Measurements from ENCODE around the gene GNAQ. TPM values are rescaled to one million over a fixed set of nuclear protein-coding genes. Genes with fewer than 3 reads are reported as not detected.

The GNAQ gene
- total and polyA plus RNA-seq, 12 donors, result 5.4 to 19.8 (median 13.2) TPM

DNA sequence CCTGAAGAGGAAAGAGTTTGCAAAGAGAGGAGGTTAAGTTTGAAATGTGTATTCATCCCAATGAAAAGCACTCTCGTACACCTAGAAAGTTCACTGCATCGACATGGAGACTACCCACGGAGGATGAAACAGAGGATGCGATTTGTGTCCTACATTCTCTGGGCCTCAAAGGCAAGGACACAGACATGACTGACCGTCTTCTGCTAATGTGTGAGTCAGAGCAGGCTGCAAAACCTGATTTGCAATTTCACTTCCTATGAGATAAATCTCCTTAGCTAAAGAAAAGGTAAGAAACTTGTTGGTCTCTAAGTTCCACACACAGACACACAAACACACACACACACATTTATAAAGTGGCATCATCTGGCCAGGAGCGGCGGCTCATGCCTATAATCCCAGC is 98.6 kb downstream of the GNAQ start:
- intact Hi-C loops (cut with DNase I), result no loop called here
- Histone ChIP-seq H3K27me3 (no peaks in the 10 kb centered on the region), H3K4me3 (no peak overlapping the region), H3K9me3 (no peaks in the 10 kb centered on the region), H3K36me3 (no peaks in the 10 kb centered on the region), H3K4me1 (peaks cover 0 to 46% (median 0%) of the 10 kb centered on the region in 9 donors), H3K27ac (peak overlapping the region in 1 of 10 donors; percentile 13)
- ATAC-seq (no peak), DNase-seq (no peak)
- TF ChIP-seq, protein P1, sequence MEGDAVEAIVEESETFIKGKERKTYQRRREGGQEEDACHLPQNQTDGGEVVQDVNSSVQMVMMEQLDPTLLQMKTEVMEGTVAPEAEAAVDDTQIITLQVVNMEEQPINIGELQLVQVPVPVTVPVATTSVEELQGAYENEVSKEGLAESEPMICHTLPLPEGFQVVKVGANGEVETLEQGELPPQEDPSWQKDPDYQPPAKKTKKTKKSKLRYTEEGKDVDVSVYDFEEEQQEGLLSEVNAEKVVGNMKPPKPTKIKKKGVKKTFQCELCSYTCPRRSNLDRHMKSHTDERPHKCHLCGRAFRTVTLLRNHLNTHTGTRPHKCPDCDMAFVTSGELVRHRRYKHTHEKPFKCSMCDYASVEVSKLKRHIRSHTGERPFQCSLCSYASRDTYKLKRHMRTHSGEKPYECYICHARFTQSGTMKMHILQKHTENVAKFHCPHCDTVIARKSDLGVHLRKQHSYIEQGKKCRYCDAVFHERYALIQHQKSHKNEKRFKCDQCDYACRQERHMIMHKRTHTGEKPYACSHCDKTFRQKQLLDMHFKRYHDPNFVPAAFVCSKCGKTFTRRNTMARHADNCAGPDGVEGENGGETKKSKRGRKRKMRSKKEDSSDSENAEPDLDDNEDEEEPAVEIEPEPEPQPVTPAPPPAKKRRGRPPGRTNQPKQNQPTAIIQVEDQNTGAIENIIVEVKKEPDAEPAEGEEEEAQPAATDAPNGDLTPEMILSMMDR (IDR thresholded peaks at IDR 0.05), result no peak
- WGBS, 2 donors, result 90 to 91% methylated on average over 7 of the region's 7 CpGs

DNA sequence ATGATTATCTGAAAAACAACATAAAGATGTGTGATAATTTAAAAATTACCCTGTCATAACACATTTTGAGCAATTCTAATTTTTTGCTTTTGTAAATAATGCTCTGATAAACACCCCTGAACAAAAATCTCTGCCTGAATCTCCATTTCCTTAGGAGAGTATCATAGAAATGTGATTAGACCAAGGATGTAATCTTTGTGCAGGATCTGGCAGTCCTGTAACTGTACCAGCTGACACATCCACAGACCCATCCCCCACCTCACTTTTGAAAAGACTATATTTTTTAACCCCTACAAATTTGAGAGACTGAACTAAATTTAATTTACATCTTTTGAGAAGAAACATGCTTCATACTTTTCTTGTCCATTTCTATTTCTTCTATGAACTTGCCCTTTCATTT is 101.7 kb downstream of the GNAQ start:
- ATAC-seq, result no peak
- H3K4me3 ChIP-seq, result no peak overlapping the region
- H3K27ac ChIP-seq, result no peak overlapping the region
- DNase-seq, result no peak
- no peaks in the 10 kb centered on the region for H3K9me3 ChIP-seq
- intact Hi-C loops (cut with DNase I), result no loop called here
- H3K27me3 ChIP-seq, result no peaks in the 10 kb centered on the region
- no peaks in the 10 kb centered on the region for H3K36me3 ChIP-seq
- TF ChIP-seq, protein P1 (IDR thresholded peaks at IDR 0.05), result no peak
- H3K4me1 ChIP-seq, result peaks cover 0 to 55% (median 11%) of the 10 kb centered on the region in 9 donors

DNA sequence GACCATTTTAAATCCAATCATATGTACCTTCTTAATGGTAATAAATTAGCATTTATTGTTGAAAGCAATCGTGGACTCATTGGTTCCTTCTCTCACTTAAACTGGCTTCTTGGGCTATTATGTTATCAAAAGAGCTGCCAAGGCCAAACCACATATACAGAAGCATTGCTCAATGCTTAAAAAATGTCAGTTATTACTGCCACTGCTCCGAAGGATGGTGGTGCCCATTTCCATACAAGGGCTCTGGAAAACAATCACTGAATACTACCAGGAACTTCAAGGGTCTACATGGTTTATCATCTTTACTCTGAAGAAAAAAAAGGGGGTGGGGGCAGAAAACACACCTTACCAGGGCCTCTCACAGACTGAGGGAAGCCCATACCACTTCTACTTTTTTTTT is 104.3 kb downstream of the GNAQ start:
- Histone ChIP-seq H3K27ac (no peak overlapping the region), H3K27me3 (no peaks in the 10 kb centered on the region), H3K9me3 (no peaks in the 10 kb centered on the region), H3K4me1 (peaks cover 0 to 50% (median 14%) of the 10 kb centered on the region in 9 donors), H3K4me3 (no peak overlapping the region), H3K36me3 (peaks cover 0 to under 1% (median 0%) of the 10 kb centered on the region in 9 donors)
- WGBS, 2 donors, result 57 to 72% methylated on average over 2 of the region's 2 CpGs
- DNase-seq (no peak), ATAC-seq (no peak)
- intact Hi-C loops (cut with DNase I), result no loop called here
- TF ChIP-seq, protein P1 (IDR thresholded peaks at IDR 0.05), result no peak

DNA sequence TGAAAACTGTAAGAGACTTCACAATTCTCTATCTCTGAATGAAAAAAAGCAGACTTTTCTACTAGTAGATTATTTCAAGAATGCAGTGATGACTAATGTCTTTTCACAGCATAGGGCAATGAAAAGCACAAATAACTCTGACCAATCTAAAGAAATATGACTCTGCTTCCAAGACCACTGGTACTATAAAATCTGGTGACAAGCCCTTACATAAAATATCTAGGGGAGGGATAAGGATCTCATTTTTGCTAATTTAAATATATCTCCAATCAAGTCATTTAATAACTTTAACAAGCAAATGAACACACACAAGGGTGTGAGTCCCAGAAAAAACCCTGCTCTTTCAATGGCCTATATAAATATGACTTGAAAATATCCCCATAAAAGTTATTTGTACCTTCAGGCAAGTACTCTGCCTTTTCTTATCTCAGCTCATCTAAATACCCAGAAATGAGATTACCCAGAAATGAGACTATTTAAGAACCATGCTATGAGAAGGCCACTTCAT is 105.2 kb downstream of the GNAQ start:
- TF ChIP-seq, protein P1 (IDR thresholded peaks at IDR 0.05), result no peak
- Histone ChIP-seq H3K4me1 (peaks cover 0 to 47% (median 14%) of the 10 kb centered on the region in 9 donors), H3K4me3 (no peak overlapping the region), H3K9me3 (no peaks in the 10 kb centered on the region), H3K36me3 (peaks cover 0 to 9% (median 1%) of the 10 kb centered on the region in 9 donors), H3K27me3 (no peaks in the 10 kb centered on the region), H3K27ac (no peak overlapping the region)
- intact Hi-C loops (cut with DNase I), result no loop called here
- DNase-seq (no peak), ATAC-seq (no peak)
